SK-N-SH treated with all-trans-retinoic acid at 6 μM for 48 hours (cell line): ENCODE measurements around the gene LRMDA.

Experiments
- ATAC-seq: fragments of 200-7000 bp; cut with Tn5 transposase; 3 replicates; pipeline ENCODE4 v1.9.1; 2020; ENCODE audit warnings: mild to moderate bottlenecking, moderate library complexity
- ARNTL ChIP-seq: fragments of 450-650 bp; formaldehyde crosslinking; IDR thresholded peaks from 2 replicates; pipeline ENCODE4 v1.5.0; 2020; ENCODE audit warnings: low read depth, mild to moderate bottlenecking, moderate library complexity, borderline replicate concordance
- BACH2 ChIP-seq: fragments of 250-450 bp; sonication (Bioruptor Pico); IDR thresholded peaks from 2 replicates; pipeline ENCODE4 v1.9.0; 2021; ENCODE audit warnings: mild to moderate bottlenecking, borderline replicate concordance
- CSDC2 ChIP-seq: fragments of 250-450 bp; sonication (Bioruptor Pico); IDR thresholded peaks from 2 replicates; pipeline ENCODE4 v1.5.0; 2020; ENCODE audit warnings: mild to moderate bottlenecking, moderate library complexity
- ESRRG ChIP-seq: fragments of 250-450 bp; sonication (Bioruptor Pico); IDR thresholded peaks from 2 replicates; pipeline ENCODE4 v1.6.1; 2021; ENCODE audit warnings: mild to moderate bottlenecking
- GLIS3 ChIP-seq: fragments of 250-450 bp; sonication (Bioruptor Pico); IDR thresholded peaks from 2 replicates; pipeline ENCODE4 v1.5.0; 2020; ENCODE audit warnings: mild to moderate bottlenecking, moderate library complexity
- ISL1 ChIP-seq: fragments of 250-450 bp; sonication (Bioruptor Pico); IDR thresholded peaks from 2 replicates; pipeline ENCODE4 v2.1.2; 2022; ENCODE audit warnings: mild to moderate bottlenecking, moderate library complexity
- OSR1 ChIP-seq: fragments of 250-450 bp; sonication (Bioruptor Pico); IDR thresholded peaks from 2 replicates; pipeline ENCODE4 v1.8.0; 2022; ENCODE audit warnings: moderate library complexity, mild to moderate bottlenecking, inconsistent platforms
- PPARA ChIP-seq: fragments of 250-450 bp; sonication (Bioruptor Pico); IDR thresholded peaks from 2 replicates; pipeline ENCODE4 v1.5.0; 2020; ENCODE audit warnings: mild to moderate bottlenecking, borderline replicate concordance
- RARB ChIP-seq: fragments of 250-450 bp; sonication (Bioruptor Pico); IDR thresholded peaks from 2 replicates; pipeline ENCODE4 v1.8.0; 2021; ENCODE audit warnings: mild to moderate bottlenecking, moderate library complexity
- SNAI2 ChIP-seq: fragments of 250-450 bp; sonication (Bioruptor Pico); IDR thresholded peaks from 2 replicates; pipeline ENCODE4 v1.5.0; 2020; ENCODE audit warnings: mild to moderate bottlenecking, moderate library complexity
- TCF4 ChIP-seq: fragments of 250-450 bp; sonication (Bioruptor Pico); IDR thresholded peaks from 2 replicates; pipeline ENCODE4 v1.8.0; 2021; ENCODE audit warnings: mild to moderate bottlenecking, moderate library complexity, borderline replicate concordance
- TOX ChIP-seq: fragments of 250-450 bp; sonication (Bioruptor Pico); IDR thresholded peaks from 2 replicates; pipeline ENCODE4 v1.8.0; 2021; ENCODE audit warnings: mild to moderate bottlenecking, moderate library complexity, borderline replicate concordance
- ZC3H10 ChIP-seq: fragments of 250-450 bp; sonication (Bioruptor Pico); IDR thresholded peaks from 2 replicates; pipeline ENCODE4 v1.5.1; 2021; ENCODE audit warnings: mild to moderate bottlenecking, moderate library complexity
- ZFP3 ChIP-seq: fragments of 250-450 bp; sonication (Bioruptor Pico); IDR thresholded peaks from 2 replicates; pipeline ENCODE4 v1.5.0; 2020; ENCODE audit warnings: mild to moderate bottlenecking, moderate library complexity
- ZFP30 ChIP-seq: fragments of 450-650 bp; formaldehyde crosslinking; IDR thresholded peaks from 2 replicates; pipeline ENCODE4 v1.5.0; 2022; ENCODE audit warnings: mild to moderate bottlenecking, moderate library complexity
- ZNF565 ChIP-seq: fragments of 450-650 bp; formaldehyde crosslinking; conservative IDR thresholded peaks from 2 replicates; pipeline ENCODE4 v1.5.0; 2020; ENCODE audit warnings: low read depth, mild to moderate bottlenecking, moderate library complexity
- ZNF70 ChIP-seq: fragments of 450-650 bp; formaldehyde crosslinking; IDR thresholded peaks from 2 replicates; pipeline ENCODE4 v1.5.0; 2020; ENCODE audit warnings: mild to moderate bottlenecking, moderate library complexity
- ZNF8 ChIP-seq: fragments of 450-650 bp; formaldehyde crosslinking; IDR thresholded peaks from 2 replicates; pipeline ENCODE4 v1.5.0; 2020; ENCODE audit warnings: mild to moderate bottlenecking, moderate library complexity
- TF ChIP-seq, protein P1 (sequence below): fragments of 250-450 bp; sonication (Bioruptor Pico); IDR thresholded peaks from 2 replicates; pipeline ENCODE4 v1.8.0; 2021; ENCODE audit warnings: low read depth, mild to moderate bottlenecking, moderate library complexity, borderline replicate concordance
- TF ChIP-seq, protein P2 (sequence below): fragments of 250-450 bp; sonication (Bioruptor Pico); IDR thresholded peaks from 2 replicates; pipeline ENCODE4 v1.5.0; 2020; ENCODE audit warnings: mild to moderate bottlenecking, moderate library complexity
- TF ChIP-seq, protein P3 (sequence below): fragments of 250-450 bp; sonication (Bioruptor Pico); IDR thresholded peaks from 2 replicates; pipeline ENCODE4 v1.8.0; 2020; ENCODE audit warnings: mild to moderate bottlenecking, moderate library complexity, borderline replicate concordance
- TF ChIP-seq, protein P4 (sequence below): fragments of 250-450 bp; sonication (Bioruptor Pico); IDR thresholded peaks from 2 replicates; pipeline ENCODE4 v1.5.1; 2021; ENCODE audit warnings: mild to moderate bottlenecking, moderate library complexity
- TF ChIP-seq, protein P5 (sequence below): fragments of 250-450 bp; sonication (Bioruptor Pico); IDR thresholded peaks from 2 replicates; pipeline ENCODE4 v1.5.1; 2020; ENCODE audit warnings: low read depth, mild to moderate bottlenecking, moderate library complexity

LRMDA gene

DNA sequence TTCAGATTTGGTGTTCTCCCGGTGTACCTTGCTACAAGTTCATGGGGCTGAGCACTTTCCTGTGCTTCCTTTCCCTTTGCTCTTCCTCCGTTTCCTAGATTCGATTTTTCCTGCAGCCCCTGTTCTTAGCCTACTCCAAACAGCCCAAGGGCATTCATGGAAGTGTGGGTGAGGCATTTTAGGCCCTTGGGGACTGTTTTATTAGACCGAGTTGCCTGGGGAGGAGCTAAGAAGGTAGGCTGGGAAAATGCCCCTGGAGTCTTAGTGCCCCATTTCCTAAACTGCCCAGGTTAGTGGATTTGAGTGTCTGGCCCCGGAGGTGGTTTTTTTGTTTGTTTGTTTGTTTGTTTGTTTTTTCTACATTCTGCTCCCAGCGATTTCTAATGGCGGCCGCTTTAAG is 1.8 kb downstream of the LRMDA start:
- TF ChIP-seq BACH2 (CRISPR knock-in tag) = no peak
- no peak for ATAC-seq

DNA sequence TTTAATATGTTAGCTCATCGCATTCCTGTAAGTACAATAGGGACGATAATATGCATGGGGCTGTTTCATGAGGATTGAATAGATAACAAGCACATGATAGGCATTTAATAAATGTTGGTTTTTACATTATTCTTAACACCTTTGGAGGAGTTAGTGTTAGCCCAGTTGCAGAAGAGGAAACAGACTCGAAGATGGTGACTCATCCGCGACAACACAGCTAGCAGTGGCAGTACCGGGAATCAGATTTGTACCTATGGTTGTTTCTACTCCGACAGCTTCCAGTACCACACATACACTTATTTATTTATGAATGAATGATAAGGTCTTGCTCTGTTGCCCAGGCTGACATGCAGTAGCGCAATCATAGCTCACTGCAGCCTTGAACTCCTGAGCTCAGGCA is 2.9 kb downstream of the LRMDA start:
- ATAC-seq = no peak
- TF ChIP-seq, protein P1, sequence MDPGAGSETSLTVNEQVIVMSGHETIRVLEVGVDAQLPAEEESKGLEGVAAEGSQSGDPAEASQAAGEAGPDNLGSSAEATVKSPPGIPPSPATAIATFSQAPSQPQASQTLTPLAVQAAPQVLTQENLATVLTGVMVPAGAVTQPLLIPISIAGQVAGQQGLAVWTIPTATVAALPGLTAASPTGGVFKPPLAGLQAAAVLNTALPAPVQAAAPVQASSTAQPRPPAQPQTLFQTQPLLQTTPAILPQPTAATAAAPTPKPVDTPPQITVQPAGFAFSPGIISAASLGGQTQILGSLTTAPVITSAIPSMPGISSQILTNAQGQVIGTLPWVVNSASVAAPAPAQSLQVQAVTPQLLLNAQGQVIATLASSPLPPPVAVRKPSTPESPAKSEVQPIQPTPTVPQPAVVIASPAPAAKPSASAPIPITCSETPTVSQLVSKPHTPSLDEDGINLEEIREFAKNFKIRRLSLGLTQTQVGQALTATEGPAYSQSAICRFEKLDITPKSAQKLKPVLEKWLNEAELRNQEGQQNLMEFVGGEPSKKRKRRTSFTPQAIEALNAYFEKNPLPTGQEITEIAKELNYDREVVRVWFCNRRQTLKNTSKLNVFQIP = no peak
- TF ChIP-seq ESRRG = no peak
- TF ChIP-seq ZNF70 (CRISPR knock-in tag) = no peak
- TF ChIP-seq, protein P2, sequence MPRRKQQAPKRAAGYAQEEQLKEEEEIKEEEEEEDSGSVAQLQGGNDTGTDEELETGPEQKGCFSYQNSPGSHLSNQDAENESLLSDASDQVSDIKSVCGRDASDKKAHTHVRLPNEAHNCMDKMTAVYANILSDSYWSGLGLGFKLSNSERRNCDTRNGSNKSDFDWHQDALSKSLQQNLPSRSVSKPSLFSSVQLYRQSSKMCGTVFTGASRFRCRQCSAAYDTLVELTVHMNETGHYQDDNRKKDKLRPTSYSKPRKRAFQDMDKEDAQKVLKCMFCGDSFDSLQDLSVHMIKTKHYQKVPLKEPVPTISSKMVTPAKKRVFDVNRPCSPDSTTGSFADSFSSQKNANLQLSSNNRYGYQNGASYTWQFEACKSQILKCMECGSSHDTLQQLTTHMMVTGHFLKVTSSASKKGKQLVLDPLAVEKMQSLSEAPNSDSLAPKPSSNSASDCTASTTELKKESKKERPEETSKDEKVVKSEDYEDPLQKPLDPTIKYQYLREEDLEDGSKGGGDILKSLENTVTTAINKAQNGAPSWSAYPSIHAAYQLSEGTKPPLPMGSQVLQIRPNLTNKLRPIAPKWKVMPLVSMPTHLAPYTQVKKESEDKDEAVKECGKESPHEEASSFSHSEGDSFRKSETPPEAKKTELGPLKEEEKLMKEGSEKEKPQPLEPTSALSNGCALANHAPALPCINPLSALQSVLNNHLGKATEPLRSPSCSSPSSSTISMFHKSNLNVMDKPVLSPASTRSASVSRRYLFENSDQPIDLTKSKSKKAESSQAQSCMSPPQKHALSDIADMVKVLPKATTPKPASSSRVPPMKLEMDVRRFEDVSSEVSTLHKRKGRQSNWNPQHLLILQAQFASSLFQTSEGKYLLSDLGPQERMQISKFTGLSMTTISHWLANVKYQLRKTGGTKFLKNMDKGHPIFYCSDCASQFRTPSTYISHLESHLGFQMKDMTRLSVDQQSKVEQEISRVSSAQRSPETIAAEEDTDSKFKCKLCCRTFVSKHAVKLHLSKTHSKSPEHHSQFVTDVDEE (CRISPR knock-in tag) = no peak
- no peak for TF ChIP-seq ZC3H10 (CRISPR knock-in tag)
- TF ChIP-seq, protein P3, sequence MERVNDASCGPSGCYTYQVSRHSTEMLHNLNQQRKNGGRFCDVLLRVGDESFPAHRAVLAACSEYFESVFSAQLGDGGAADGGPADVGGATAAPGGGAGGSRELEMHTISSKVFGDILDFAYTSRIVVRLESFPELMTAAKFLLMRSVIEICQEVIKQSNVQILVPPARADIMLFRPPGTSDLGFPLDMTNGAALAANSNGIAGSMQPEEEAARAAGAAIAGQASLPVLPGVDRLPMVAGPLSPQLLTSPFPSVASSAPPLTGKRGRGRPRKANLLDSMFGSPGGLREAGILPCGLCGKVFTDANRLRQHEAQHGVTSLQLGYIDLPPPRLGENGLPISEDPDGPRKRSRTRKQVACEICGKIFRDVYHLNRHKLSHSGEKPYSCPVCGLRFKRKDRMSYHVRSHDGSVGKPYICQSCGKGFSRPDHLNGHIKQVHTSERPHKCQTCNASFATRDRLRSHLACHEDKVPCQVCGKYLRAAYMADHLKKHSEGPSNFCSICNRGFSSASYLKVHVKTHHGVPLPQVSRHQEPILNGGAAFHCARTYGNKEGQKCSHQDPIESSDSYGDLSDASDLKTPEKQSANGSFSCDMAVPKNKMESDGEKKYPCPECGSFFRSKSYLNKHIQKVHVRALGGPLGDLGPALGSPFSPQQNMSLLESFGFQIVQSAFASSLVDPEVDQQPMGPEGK (CRISPR knock-in tag) = no peak
- TF ChIP-seq, protein P4, sequence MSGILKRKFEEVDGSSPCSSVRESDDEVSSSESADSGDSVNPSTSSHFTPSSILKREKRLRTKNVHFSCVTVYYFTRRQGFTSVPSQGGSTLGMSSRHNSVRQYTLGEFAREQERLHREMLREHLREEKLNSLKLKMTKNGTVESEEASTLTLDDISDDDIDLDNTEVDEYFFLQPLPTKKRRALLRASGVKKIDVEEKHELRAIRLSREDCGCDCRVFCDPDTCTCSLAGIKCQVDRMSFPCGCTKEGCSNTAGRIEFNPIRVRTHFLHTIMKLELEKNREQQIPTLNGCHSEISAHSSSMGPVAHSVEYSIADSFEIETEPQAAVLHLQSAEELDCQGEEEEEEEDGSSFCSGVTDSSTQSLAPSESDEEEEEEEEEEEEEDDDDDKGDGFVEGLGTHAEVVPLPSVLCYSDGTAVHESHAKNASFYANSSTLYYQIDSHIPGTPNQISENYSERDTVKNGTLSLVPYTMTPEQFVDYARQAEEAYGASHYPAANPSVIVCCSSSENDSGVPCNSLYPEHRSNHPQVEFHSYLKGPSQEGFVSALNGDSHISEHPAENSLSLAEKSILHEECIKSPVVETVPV (CRISPR knock-in tag) = no peak
- no peak for TF ChIP-seq ZNF565 (CRISPR knock-in tag)
- TF ChIP-seq ARNTL (CRISPR knock-in tag) = no peak
- TF ChIP-seq ISL1 = no peak
- TF ChIP-seq ZFP3 = no peak
- TF ChIP-seq BACH2 (CRISPR knock-in tag) = no peak
- TF ChIP-seq TOX (CRISPR knock-in tag) = no peak
- TF ChIP-seq, protein P5, sequence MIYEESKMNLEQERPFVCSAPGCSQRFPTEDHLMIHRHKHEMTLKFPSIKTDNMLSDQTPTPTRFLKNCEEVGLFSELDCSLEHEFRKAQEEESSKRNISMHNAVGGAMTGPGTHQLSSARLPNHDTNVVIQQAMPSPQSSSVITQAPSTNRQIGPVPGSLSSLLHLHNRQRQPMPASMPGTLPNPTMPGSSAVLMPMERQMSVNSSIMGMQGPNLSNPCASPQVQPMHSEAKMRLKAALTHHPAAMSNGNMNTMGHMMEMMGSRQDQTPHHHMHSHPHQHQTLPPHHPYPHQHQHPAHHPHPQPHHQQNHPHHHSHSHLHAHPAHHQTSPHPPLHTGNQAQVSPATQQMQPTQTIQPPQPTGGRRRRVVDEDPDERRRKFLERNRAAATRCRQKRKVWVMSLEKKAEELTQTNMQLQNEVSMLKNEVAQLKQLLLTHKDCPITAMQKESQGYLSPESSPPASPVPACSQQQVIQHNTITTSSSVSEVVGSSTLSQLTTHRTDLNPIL (CRISPR knock-in tag) = no peak
- TF ChIP-seq, all 23 proteins: peak for 0

DNA sequence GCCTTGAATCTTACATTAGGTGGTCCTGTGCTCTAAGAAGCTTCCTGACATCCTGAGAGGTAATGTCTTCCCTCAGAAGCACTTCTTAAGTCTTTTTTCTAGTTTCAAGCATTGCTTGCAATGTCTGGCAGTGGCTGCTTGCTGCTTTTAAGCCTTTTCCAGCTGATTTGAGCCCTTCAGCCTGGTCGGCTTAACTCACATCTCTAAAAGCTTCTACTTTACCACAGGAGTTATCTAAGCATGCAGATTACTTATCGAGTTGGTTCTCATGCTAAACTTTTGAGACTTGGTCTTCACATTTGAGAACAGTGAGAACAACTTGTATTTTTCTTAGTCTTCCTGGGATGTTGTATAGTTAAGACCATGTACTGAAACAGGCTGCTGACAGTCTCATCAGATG is 3.9 kb downstream of the LRMDA start:
- no peak for TF ChIP-seq ISL1
- TF ChIP-seq ZNF8 (CRISPR knock-in tag) = no peak
- no peak for TF ChIP-seq ZC3H10 (CRISPR knock-in tag)
- no peak for TF ChIP-seq ARNTL (CRISPR knock-in tag)
- TF ChIP-seq RARB (CRISPR knock-in tag) = no peak
- TF ChIP-seq CSDC2 (CRISPR knock-in tag) = no peak
- no peak for TF ChIP-seq TCF4
- TF ChIP-seq SNAI2 = no peak
- TF ChIP-seq GLIS3 = no peak
- TF ChIP-seq OSR1 = no peak
- TF ChIP-seq PPARA = no peak
- no peak for TF ChIP-seq ZNF70 (CRISPR knock-in tag)
- TF ChIP-seq TOX (CRISPR knock-in tag) = no peak
- no peak for TF ChIP-seq ZFP30 (CRISPR knock-in tag)
- TF ChIP-seq, all 23 proteins: peak for 0
- ATAC-seq = no peak
